ENCODE measurements around the gene FTCD.

FTCD gene

DNA sequence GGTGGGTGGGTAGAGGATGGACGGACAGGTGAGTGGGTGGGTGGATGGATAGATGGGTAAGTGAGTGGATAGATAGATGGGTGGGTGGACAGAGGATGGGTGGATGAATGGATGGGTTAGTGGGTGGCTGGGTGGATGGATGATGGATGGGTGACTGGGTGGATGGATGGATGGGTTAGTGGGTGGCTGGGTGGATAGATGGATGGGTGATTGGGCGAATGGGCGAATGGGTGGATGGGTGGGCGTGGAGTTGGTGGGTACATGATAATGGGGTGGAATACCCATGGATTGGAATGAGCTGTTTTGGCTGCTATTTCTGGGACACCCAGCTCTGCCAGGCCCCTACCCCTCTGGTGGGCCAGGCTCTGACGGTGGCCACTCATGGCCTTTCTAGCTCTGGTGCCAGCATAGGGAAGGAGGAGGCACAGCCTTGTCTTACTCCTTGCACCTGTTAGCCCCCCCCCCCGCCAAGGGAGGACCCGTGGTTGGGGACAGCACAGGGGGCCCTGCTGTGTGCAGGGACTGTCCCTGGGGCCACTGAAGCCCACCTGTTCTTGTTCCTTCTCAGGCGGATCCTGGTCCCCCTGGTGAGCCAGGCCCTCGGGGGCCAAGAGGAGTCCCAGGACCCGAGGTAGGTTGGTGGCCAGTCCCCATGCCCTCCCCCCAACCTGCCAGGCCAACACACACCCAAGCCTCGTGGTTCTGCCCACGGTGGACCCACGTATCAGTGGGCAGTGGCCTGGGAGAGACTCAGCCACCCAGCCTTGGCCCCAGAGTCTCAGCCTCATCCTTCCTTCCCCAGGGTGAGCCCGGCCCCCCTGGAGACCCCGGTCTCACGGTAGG lies 31.1 kb downstream of the FTCD start:
- DNase-seq (ENCODE audit: low read depth in 3 of 3) = no peak

DNA sequence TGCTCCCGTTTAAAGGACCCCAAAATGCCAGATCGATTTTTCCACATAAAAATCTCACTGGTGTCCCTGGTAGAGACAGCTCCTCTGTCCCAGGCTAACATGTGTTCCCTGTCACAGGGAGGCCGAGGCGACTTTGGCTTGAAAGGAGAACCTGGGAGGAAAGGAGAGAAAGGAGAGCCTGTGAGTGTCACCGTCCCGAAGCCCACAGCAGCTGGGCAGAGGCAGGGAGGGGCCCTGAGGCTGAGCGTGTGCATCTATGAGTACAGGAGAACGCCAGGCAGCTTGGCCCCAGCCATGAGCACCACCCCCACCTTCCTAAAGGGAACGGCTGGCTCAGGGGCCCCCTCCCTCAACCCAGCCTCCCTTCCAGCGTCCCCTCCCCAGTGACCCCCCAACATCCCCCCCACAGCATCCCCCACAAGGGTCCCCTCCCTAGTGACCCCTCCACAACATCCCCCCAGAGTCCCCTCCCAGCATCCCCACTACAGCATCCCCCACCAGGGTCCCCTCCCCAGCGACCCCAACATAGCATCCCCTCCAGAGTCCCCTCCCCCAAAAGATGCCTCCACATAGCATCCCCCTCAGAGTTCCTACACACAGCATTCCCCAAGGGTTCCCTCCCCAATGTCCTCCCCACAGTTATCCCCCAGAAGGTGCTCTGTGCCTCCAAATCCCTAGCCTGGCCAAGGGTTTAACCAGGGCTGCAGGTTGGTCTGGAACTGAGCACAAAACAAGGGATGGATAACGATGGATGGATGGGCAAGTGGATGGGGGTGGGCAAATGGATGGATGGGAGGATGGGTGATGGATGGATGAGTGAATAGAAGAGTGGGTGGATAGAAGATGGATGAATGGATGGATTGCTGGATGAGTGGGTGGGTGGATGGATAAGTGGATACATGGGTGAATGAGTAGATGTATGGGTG lies 32.4 kb downstream of the FTCD start:
- no peak for DNase-seq (ENCODE audit: low read depth in 3 of 3)

DNA sequence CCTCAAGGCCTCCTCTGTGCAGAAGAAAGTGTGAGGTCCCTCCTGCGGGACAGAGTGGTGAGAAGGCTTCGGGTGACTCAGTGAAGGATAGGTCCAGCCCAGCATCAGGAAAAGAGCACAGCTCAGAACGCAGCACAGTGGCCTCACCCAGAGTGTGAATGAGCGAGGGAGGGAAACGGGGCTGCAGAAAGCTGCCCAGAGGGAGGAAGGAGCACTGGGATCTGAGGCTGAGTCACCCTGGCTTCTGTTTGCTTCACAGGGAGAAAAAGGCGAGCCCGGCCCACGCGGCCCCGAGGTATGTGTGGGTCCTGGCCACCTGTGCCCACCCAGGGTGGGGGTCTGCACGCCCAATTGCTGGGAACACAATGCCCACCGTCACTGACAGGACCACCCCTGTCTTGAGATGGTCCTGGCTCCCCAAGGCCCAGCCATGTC lies 33.1 kb downstream of the FTCD start:
- no peak for DNase-seq (ENCODE audit: low read depth in 3 of 3)

DNA sequence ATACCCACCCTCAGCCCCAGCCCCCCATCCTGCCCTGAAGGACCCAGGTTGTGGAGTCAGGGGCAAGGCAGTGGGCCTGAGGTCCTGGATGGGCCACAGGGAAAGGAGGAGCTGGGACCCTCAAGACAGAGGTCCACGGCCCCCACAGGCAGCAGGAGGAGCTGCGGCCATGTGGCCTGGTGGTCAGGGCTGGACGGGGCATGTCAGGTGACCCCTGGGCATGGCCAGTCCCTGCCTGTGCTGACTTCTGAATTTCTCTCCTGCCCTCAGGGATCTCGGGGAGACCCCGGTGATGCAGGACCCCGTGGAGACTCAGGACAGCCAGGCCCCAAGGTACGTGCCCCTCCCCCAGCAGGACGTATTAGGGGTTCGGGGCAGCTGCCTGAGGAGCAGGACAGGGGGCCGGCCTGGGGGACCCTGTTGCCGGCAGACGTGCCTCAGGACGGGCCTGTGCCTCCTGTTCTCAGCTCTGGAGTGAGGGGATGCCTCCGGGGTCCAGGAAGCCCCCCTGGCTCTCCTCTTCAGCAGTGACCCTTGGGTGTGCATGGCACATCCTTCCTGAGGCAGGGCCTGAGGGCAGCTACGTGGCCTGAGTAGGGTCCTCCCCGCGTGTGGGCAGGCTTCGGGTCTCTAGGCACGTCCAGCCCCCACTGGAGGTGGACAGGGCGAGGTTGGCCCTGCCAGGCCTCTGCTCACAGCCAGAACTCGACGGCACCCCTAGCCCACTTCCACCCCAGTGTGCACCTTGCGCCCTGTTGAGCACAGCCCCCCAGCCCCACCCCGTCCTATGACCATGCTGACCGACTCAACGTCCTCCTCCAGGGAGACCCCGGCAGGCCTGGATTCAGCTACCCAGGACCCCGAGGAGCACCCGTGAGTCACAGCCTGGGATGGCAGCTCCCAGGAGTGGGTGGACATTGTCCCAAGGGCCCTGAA lies 33.8 kb downstream of the FTCD start:
- DNase-seq (ENCODE audit: low read depth in 3 of 3) = no peak

DNA sequence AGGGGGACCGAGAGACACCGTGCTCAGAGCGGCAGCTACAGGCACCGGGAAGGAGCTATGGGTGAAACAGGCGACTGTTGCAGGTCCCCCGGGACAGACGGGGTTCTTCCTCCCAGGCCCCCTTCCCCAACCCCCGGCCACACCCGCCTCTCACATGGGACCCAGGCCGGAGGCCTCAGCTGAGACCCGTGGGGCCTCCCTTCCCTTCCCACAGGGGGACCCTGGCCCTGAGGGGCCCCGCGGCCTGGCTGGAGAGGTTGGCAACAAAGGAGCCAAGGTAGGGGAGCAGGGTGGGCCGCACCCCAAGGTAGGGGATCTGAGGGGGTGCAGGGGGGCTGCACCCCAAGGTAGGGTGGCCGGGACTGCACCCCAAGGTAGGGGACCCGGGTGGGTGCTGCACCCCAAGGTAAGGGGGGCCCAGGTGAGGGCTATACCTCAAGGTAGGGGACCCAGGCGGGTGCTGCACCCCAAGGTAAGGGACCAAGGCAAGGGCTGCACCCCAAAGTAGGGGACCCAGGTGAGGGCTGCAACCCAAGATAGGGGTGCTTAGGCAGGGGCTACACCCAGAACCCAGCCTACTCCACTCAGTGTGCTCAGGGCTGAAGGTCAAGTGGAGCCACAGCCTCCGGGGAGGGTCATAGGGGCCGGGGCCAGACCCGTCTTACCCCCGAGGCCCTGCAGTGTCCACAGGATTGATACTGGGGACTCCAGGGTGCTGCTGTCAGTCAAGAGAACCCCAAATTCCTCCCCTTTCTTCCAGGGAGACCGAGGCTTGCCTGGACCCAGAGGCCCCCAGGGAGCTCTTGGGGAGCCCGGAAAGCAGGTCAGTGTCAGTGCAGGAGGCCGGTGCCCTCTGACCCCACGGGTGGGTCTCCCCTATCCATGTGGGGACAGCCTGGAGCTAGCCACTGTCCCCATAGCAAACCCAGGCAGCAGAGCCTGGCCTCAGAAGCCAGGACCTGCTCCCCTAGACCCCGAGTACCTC lies 34.8 kb downstream of the FTCD start:
- no peak for DNase-seq (ENCODE audit: low read depth in 3 of 3)

DNA sequence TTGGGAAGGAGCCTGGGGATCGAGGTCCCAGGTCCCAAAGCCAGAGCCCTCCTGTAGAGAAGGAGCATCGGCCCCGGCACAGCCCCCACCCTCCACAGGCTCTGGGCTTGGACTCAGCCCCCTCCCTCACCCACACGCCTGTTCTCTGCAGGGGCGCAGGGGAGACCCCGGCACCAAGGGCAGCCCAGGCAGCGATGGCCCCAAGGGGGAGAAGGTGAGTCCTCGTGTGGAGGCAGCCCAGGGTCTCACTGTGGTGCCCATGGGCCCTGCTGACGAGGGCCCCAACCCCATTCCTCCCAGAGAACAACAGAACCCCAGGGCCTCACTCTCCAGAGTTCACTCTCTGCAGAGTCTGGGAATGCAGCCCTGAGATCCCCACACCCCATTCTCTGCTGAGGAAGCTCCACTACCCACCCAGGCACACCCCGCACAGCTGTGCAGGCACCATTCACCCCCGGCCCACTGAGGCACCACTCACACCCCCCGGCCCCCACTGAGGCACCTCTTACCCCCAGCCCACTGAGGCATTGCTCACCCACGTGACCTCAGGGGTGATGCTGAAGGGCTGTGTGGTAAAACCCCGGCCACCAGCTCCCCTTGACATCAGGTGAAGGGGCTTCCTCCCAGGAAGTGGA lies 35.6 kb downstream of the FTCD start:
- no peak for DNase-seq (ENCODE audit: low read depth in 3 of 3)

DNA sequence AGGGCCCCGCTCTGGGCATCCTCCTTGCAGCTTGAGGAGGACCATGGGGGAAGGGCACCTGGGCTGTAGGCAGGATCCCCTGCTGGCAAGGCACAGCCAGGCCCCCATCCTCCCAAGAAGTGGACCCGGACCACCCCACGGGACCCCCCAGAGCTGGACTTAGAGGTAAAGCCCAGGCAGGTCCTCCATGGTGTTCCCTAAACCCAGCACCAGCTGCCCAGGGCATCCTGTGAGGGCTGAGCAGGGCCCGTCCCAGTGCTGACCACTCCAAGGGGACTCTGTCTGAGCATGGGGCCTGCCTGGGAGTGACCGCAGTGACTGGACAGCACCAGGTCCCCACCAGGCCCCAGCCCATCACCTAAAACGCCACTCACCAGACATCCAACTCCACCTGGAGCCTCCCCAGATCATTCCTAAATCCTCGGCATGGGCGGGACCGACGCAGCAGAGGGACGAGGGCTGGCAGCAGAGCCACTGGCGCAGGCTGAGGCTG lies 36.2 kb downstream of the FTCD start:
- DNase-seq (ENCODE audit: low read depth in 3 of 3) = no peak

DNA sequence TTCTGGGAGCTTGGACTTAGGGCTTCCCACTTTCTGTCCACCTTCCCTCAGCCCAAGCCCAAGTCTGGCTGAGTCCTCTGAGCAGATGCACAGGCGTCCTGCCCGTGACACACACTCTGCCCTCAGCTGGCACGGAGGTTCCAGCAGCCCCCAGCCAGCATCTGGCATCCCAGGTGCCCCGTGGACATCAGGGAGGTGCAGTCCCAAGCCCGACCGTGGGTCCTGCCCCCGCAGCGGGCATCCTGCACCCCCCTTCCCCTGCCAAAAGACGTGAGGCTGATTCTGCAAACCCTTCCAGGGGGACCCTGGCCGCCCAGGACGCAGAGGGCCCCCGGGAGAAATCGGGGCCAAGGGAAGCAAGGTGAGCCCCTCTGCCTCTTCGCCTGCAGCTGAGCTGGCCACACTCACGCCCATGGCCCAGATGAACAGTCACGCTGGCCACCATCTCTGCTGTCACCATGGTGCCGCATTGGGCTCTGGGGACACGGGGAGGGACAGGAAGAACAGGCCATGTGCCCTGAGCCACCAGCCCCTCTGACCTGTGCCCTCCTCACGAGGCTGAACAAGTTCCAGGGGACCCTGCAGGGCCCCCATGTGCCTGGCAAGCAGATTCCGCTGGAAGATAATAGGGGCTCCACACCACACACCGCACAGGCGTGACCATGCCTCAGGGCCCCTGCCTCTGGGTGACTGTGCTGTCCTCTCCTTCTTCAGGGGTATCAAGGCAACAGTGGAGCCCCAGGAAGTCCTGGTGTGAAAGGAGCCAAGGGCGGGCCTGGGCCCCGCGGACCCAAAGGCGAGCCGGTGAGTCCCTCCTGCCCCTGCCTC lies 36.8 kb downstream of the FTCD start:
- DNase-seq (ENCODE audit: low read depth in 3 of 3) = no peak

DNA sequence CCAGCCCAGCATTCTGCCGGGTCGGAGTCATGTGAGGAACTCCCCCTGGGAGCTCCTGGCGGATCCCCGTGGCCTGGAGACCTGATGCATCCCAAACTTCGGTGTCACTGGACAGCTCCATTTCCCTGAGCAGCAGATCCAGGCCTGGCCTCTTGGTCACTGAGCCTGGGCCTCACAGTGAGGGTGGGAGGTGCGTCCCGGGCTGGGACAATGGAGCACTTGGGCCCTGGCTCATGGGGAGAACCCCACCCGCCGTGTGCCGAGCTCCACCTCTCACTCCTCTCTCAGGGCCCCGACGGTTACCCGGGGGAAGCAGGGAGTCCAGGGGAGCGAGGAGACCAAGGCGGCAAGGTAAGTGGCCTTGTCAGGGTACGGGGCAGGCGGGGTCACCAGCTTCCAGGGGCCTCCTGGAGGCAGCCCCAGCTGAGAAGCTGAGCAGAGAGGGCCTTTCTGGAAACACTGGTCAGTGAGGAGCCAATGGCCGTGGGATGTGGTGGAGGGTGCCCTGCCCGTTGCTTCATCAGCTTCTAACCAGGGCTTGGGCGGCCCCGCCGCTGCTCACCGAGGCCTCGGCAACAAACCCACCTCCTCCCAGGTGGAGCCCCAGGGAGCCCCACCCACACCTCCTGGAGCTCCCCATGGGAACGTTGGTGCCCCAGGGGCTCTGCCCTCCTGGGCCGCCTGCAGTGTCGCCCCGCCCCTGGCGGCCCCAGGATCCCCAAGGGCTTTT lies 37.6 kb downstream of the FTCD start:
- DNase-seq (ENCODE audit: low read depth in 3 of 3) = no peak

DNA sequence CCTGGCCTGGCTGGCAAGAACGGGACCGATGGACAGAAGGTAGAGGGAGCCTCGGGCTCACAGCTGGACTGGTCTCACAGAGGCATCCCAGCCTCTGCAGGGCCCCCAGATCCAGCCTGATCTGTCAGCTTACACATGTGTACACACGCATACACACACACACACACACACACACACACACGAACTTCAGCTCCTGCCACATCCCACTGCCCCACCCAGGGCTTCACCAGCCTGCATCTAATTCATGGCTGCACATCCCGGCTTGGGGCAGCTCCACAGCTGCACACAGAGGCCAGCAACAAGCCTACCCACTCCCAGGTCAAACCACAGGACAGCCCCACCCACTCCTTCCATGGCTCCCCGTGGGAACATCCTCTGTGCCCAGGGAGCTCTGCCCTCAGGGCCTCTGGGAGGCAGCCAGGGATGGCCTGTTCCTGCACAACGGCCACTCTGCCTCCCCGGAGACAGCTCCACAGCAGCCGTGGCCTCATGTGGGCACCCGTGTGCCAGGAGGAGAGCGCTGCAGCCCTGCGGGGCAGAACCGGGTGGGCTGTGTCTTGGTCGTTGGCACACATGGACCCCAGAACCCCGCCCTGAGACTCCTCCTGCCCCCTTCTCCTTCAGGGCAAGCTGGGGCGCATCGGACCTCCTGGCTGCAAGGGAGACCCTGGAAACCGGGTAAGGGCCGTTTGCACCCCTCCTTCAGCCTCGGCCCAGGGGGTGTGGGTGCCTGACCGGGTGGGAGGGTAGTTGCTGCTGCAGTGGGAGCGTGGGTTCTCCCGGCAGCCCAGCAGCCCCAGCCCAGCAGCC lies 38.4 kb downstream of the FTCD start:
- no peak for DNase-seq (ENCODE audit: low read depth in 3 of 3)

DNA sequence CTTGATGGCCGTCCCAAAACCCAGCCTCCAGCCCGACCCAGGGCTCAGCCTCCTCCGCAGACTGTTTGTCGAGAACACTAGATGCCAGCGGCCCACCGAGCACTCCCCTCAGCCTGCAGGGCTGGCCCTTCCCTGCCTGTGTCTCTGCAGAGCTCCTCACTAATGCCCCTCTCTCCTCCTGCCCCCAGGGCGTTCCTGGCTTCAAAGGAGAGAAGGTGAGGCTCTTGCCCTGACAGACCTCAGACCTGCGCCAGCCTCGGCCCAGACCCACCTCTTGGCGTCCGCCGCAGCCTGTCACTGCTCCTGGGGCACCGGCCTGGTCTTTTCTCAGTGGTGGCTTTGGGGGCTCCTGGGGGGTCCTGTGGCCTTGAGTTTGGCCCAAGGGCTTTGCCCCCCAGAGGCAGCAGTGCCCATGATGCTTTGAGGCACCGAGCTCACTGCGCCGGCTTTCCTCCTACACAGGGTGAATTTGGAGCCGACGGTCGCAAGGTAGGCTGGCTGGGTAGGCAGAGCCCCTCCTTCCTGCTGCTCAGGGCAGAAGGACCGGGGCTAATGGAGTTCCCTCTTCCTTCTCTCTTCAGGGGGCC lies 39.1 kb downstream of the FTCD start:
- DNase-seq (ENCODE audit: low read depth in 3 of 3) = no peak

DNA sequence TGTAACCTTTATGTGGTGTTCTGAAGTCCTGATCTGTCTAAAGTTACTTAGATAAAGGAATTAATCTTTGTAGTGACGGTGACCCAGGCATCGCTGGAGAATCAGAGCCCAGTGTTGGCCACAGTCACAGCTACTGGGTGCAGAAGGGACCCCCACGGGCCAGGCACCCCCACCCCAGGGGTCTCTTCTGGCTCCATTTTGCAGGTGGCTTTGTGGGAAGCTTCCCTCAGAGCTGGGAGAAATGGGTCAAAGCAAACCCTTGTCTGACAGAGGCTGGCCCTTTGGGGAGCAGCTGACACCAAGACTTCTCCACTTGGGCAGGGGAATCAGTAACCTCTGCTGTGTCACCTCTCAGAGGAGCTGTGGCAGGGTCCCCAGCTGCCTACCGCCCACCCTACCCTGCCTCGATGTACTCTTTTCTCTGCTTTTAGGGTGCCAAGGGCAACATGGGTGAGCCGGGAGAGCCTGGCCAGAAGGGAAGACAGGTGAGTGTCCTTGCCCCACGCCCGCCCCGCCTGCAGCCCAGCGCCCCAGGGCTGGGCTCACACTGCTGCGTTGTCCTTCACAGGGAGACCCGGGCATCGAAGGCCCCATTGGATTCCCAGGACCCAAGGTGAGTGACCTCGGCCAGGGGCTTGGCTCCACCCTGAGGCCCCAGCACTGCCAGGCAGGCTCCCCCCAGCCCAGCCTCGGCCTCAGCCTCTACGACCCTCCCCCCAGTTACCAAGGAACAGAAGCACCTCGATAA lies 39.8 kb downstream of the FTCD start:
- no peak for DNase-seq (ENCODE audit: low read depth in 3 of 3)

DNA sequence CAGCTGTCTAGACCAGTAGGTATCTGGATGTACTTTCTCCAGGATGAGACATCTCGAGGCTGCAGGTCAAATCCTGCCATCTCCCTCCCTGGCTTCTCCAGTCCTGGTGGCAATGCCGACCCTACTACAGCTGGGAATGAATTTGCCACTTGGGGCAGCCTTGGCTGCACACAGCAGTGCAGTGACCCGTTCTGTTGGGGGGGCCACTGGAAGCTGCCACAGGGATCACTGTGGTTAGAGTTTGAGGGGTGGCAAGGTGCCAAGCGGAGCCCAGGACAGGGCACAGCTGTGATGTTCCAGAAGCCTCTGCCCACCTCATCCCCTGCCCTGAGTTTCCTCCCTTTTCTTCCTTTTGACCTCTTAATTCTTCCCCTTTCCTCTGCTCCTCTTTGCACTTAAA lies 40.4 kb downstream of the FTCD start:
- no peak for DNase-seq (ENCODE audit: low read depth in 3 of 3)

DNA sequence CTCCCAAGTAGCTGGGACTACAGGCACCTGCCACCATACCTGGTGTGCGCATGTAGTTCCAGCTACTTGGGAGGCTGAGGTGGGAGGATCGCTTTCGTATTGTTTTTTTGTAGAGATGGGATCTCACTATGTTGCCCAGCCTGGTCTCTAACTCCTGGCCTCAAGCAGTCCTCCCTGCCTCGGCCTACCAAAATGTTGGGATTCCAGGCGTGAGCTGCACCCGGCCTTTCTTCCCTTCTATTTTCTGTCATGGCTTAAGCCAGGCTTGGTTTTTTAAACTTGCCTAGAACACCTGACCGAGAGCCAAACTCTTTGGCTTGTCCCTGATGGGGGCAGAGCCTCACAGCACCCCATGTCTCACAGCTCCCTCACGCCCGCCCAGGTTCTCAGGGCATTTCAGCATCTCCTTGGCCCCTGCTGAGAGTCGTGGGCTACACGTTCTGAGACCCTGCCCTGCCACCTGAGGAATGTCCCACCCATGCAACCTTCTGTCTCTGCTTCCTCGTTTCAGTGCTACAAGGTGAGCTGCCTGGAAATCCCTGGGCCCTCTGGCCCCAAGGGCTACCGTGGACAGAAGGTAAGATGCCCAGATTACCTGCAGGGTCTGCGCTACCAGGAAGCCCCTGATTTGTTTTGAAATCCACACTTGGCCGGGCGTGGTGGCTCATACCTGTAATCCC lies 41.7 kb downstream of the FTCD start:
- DNase-seq (ENCODE audit: low read depth in 3 of 3) = no peak

DNA sequence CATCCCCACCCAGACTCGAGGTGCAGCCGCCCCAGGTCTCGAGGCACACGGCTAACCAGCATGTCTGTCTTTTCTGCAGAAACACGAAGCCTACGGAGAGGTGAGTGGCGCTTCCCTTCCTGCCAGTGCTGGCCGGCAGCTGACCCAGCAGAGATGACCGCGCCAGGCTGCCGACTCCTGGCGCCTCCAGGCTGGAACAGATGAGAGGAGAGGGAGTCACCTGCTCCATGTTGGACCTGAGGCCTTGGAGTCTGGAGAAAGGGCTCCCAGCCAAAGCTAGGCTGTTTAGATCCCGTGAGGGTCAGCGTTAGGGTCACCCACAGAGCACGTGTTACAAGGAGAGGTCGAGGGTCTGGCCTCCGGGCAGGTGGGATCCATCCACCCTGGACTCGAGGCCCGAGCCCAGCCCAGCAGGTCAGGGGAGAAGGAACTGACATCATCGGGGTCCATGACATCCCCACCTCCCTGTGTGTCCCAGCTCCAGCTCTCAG lies 42.6 kb downstream of the FTCD start:
- no peak for DNase-seq (ENCODE audit: low read depth in 3 of 3)

All from stimulated activated CD4-positive, alpha-beta T cell treated with anti-CD3 and anti-CD28 coated beads, TNF-alpha, amount 100 ng/mL, for 4 hours (primary cell).